GM12892 (cell line): ENCODE results near the gene TRPM7.

ENCODE experiments used
- POLR2A ChIP-seq: IDR thresholded peaks from 2 replicates; pipeline ENCODE4 v1.6.1; 2011; ENCODE audit warnings: low read depth, low read length, control low read depth
- POLR2AphosphoS5 ChIP-seq: IDR thresholded peaks from 2 replicates; pipeline ENCODE4 v1.6.1; 2011; ENCODE audit warnings: low read depth, low read length, control low read depth

DNA sequence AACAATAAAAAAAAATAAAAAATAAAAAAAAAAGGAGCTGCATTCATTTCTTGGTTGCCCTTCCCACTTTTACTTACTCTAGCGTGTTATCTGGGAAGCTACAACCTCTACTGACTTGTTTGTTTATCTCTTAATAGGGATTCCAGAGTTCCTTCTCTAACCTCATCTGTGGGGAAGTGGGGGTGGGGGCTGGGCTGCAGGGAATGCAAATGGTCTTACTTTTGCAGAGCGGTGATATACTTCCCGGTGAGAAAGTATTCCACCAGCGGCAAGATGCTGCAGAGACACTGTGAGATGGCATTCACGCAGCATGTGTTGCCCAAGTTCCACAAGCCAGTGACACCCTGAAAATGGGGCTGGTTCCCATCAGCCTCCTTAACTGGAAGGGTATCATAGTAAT, 142.2 kb downstream of the TRPM7 start:
- TF ChIP-seq POLR2A: no peak
- TF ChIP-seq POLR2AphosphoS5: no peak
